Hepatocyte (in vitro differentiated cells): ENCODE measurements around the gene DCAF11. TPM values are rescaled to one million over a fixed set of nuclear protein-coding genes. Genes with fewer than 3 reads are reported as not detected.

Source experiments
- DNase-seq: peaks from one replicate; pipeline ENCODE4 v3.0.0-alpha.2; 2016; ENCODE audit warnings: low spot score
- H2AFZ ChIP-seq: fragments of 200-600 bp; sonication (generic); 2 replicates; pipeline ENCODE4 v1.6.0; 2016; ENCODE audit warnings: antibody characterized with exemption, mild to moderate bottlenecking
- H3K27ac ChIP-seq: fragments of 200-600 bp; sonication (generic); 2 replicates; pipeline ENCODE4 v1.5.1; 2016; ENCODE audit warnings: mild to moderate bottlenecking
- H3K27me3 ChIP-seq: fragments of 200-600 bp; sonication (generic); 2 replicates; pipeline ENCODE4 v1.6.1; 2016
- H3K36me3 ChIP-seq: fragments of 200-600 bp; sonication (generic); replicated peaks from 2 replicates; pipeline ENCODE4 v1.5.1; 2016; ENCODE audit warnings: low read depth; ENCODE audit not compliant: insufficient read depth
- H3K4me1 ChIP-seq: fragments of 200-600 bp; sonication (generic); 2 replicates; pipeline ENCODE4 v1.5.1; 2016; ENCODE audit warnings: mild to moderate bottlenecking, moderate library complexity; ENCODE audit not compliant: insufficient read depth
- H3K4me2 ChIP-seq: fragments of 200-600 bp; sonication (generic); 2 replicates; pipeline ENCODE4 v1.6.0; 2016
- H3K4me3 ChIP-seq: fragments of 200-600 bp; sonication (generic); 2 replicates; pipeline ENCODE4 v1.5.1; 2016; ENCODE audit warnings: mild to moderate bottlenecking
- H3K79me2 ChIP-seq: fragments of 200-600 bp; sonication (generic); 2 replicates; pipeline ENCODE4 v1.6.0; 2017; ENCODE audit warnings: mild to moderate bottlenecking
- H3K9me2 ChIP-seq: fragments of 200-600 bp; sonication (generic); replicated peaks from 2 replicates; pipeline ENCODE4 v1.6.0; 2017; ENCODE audit warnings: mild to moderate bottlenecking; ENCODE audit not compliant: insufficient read depth
- H3K9me3 ChIP-seq: fragments of 200-600 bp; sonication (generic); 2 replicates; pipeline ENCODE4 v1.5.1; 2016; ENCODE audit warnings: low read depth, mild to moderate bottlenecking
- H4K20me1 ChIP-seq: fragments of 200-600 bp; sonication (generic); 2 replicates; pipeline ENCODE4 v1.6.0; 2016; ENCODE audit warnings: mild to moderate bottlenecking; ENCODE audit not compliant: insufficient read depth, poor library complexity, severe bottlenecking
- CTCF ChIP-seq: fragments of 200-600 bp; sonication (generic); IDR thresholded peaks from 2 replicates; pipeline ENCODE4 v1.5.1; 2016; ENCODE audit warnings: antibody characterized with exemption, mild to moderate bottlenecking; ENCODE audit not compliant: poor library complexity
- EZH2 ChIP-seq: fragments of 200-600 bp; sonication (generic); IDR thresholded peaks from 2 replicates; pipeline ENCODE4 v1.6.1; 2016; ENCODE audit warnings: antibody characterized with exemption, mild to moderate bottlenecking, borderline replicate concordance
- EZH2phosphoT487 ChIP-seq: fragments of 200-600 bp; sonication (generic); IDR thresholded peaks from one replicate; pipeline ENCODE4 v1.6.1; 2018; ENCODE audit warnings: antibody characterized with exemption, mild to moderate bottlenecking, low read depth, moderate library complexity; ENCODE audit not compliant: unreplicated experiment, severe bottlenecking
- WGBS: methylation state at CpG from one replicate; pipeline ENCODE4 v1.1.6; 2016; ENCODE audit warnings: low lambda C conversion rate; ENCODE audit errors: missing lambda C conversion rate; 5-methylcytosine and 5-hydroxymethylcytosine counted together
- polyA plus RNA-seq: library from polyadenylated mRNA; unstranded; fragments of >200 nt; fragmentation: Nextera tagmentation; extraction: Ambion mirVana; gene quantifications from 2 replicates; pipeline ENCODE4 v1.2.1, GENCODE V29; 2016
- total RNA-seq: library from RNA; depleted of rRNA; stranded (reverse); fragments of >200 nt; gene quantifications from 2 replicates; pipeline ENCODE4 v1.2.3, GENCODE V29; 2014

DCAF11 gene
- total and polyA plus RNA-seq, 2 experiments from 2014 or later = 55.6 to 78.9 TPM

- H3K4me1 ChIP-seq = peaks cover 12% of the 10 kb centered on the region
- WGBS = 85% methylated on average over 19 of the region's 19 CpGs
- no peaks in the 10 kb centered on the region for H3K9me2 ChIP-seq
- H4K20me1 ChIP-seq = no peaks in the 10 kb centered on the region
- peak overlapping the region; percentile 43 for H2AFZ ChIP-seq
- no peak for TF ChIP-seq EZH2phosphoT487
- no peak for TF ChIP-seq CTCF
- no peak for TF ChIP-seq EZH2
- DNase-seq = peak; percentile 4
- peak overlapping the region; percentile 84 for H3K4me2 ChIP-seq
- peak overlapping the region; percentile 95 for H3K27ac ChIP-seq
- H3K4me3 ChIP-seq = no peak overlapping the region
- no peaks in the 10 kb centered on the region for H3K27me3 ChIP-seq
- no peaks in the 10 kb centered on the region for H3K9me3 ChIP-seq
- peaks cover 27% of the 10 kb centered on the region for H3K79me2 ChIP-seq
- no peaks in the 10 kb centered on the region for H3K36me3 ChIP-seq
These were observed 21.2 kb upstream of the DCAF11 start for GRCh38 chr14:24093207-24093900.

- H3K36me3 ChIP-seq = no peaks in the 10 kb centered on the region
- no peaks in the 10 kb centered on the region for H3K9me3 ChIP-seq
- H4K20me1 ChIP-seq = no peaks in the 10 kb centered on the region
- H3K4me2 ChIP-seq = peak within 1 kb of the TSS; percentile 84
- TF ChIP-seq EZH2 (no peak), CTCF (no peak), EZH2phosphoT487 (no peak)
- peaks cover 27% of the 10 kb centered on the region for H3K79me2 ChIP-seq
- peak within 1 kb of the TSS; percentile 73 for H2AFZ ChIP-seq
- 1% methylated on average over 20 of the region's 68 CpGs for WGBS
- H3K27me3 ChIP-seq = no peaks in the 10 kb centered on the region
- DNase-seq = peak; percentile 95
- H3K27ac ChIP-seq = peak within 1 kb of the TSS; percentile 95
- peaks cover 12% of the 10 kb centered on the region for H3K4me1 ChIP-seq
- H3K9me2 ChIP-seq = no peaks in the 10 kb centered on the region
- H3K4me3 ChIP-seq = peak within 1 kb of the TSS; percentile 84
These were observed 20.4 kb upstream of the DCAF11 start, which contains the start of gene PCK2 for GRCh38 chr14:24093901-24094840. Gene PCK2 (plus strand): TSS chr14:24094311. CDS start chr14:24094406, 95 bp downstream.

GRCh38 chr14:24094841-24095270 is 19.7 kb upstream of the DCAF11 start:
- Histone ChIP-seq H3K36me3 (no peaks in the 10 kb centered on the region), H3K4me2 (peak overlapping the region; percentile 84), H3K27ac (peak overlapping the region; percentile 95), H3K79me2 (peaks cover 27% of the 10 kb centered on the region), H3K4me1 (peaks cover 12% of the 10 kb centered on the region), H3K9me3 (no peaks in the 10 kb centered on the region), H3K27me3 (no peaks in the 10 kb centered on the region), H4K20me1 (no peaks in the 10 kb centered on the region), H3K4me3 (peak overlapping the region; percentile 84), H3K9me2 (no peaks in the 10 kb centered on the region), H2AFZ (peak overlapping the region; percentile 73)
- 3% methylated on average over 14 of the region's 14 CpGs for WGBS
- no peak for DNase-seq
- no peak for TF ChIP-seq CTCF
- TF ChIP-seq EZH2phosphoT487 = no peak
- TF ChIP-seq EZH2 = no peak
